H9 (cell line): ENCODE results near the gene ARR3. TPM values are rescaled to one million over a fixed set of nuclear protein-coding genes. Genes with fewer than 3 reads are reported as not detected.

Experiments
- DNase-seq: peaks from one replicate; pipeline ENCODE4 v3.0.0-alpha.2; 2017
- H2AFZ ChIP-seq: one replicate; pipeline ENCODE4 v1.6.1; 2013; ENCODE audit warnings: mild to moderate bottlenecking, low read length, control low read depth, moderate library complexity
- H2AK5ac ChIP-seq: 2 replicates; pipeline ENCODE4 v1.6.1; 2013; ENCODE audit warnings: low read length, control low read depth, mixed read lengths; ENCODE audit not compliant: insufficient read length
- H2BK120ac ChIP-seq: one replicate; pipeline ENCODE4 v1.6.1; 2013; ENCODE audit warnings: low read depth, mild to moderate bottlenecking, low read length, control low read depth, inconsistent platforms; ENCODE audit not compliant: poor library complexity, severe bottlenecking
- H2BK12ac ChIP-seq: 2 replicates; pipeline ENCODE4 v1.6.1; 2013; ENCODE audit warnings: low read length, control low read depth, mixed read lengths, low read depth; ENCODE audit not compliant: insufficient read length
- H2BK15ac ChIP-seq: 2 replicates; pipeline ENCODE4 v1.6.1; 2013; ENCODE audit warnings: low read depth, low read length, control low read depth
- H2BK20ac ChIP-seq: one replicate; pipeline ENCODE4 v1.6.1; 2013; ENCODE audit warnings: low read depth, mild to moderate bottlenecking, low read length, control low read depth, inconsistent platforms; ENCODE audit not compliant: poor library complexity, severe bottlenecking
- H2BK5ac ChIP-seq: 2 replicates; pipeline ENCODE4 v1.6.1; 2013; ENCODE audit warnings: low read length, control low read depth, mixed read lengths; ENCODE audit not compliant: insufficient read length
- H3K14ac ChIP-seq: 2 replicates; pipeline ENCODE4 v1.6.1; 2013; ENCODE audit warnings: low read length, control low read depth; ENCODE audit not compliant: insufficient read depth
- H3K18ac ChIP-seq: 2 replicates; pipeline ENCODE4 v1.6.1; 2013; ENCODE audit warnings: low read depth, mild to moderate bottlenecking, mixed read lengths, low read length, control low read depth; ENCODE audit not compliant: insufficient read length
- H3K23ac ChIP-seq: 2 replicates; pipeline ENCODE4 v1.6.1; 2013; ENCODE audit warnings: low read length, control low read depth, mixed read lengths, low read depth; ENCODE audit not compliant: insufficient read length
- H3K23me2 ChIP-seq: 2 replicates; pipeline ENCODE4 v1.6.1; 2013; ENCODE audit warnings: low read depth, mild to moderate bottlenecking, mixed read lengths, low read length, control low read depth; ENCODE audit not compliant: insufficient read length, poor library complexity, severe bottlenecking
- H3K27ac ChIP-seq: 2 replicates; pipeline ENCODE4 v1.5.1; 2013; ENCODE audit warnings: low read length, control low read depth, mixed read lengths, low read depth; ENCODE audit not compliant: insufficient read length
- H3K27me3 ChIP-seq: 2 replicates; pipeline ENCODE4 v1.6.1; 2013; ENCODE audit warnings: low read length, control low read depth, inconsistent platforms; ENCODE audit not compliant: insufficient read depth
- H3K4ac ChIP-seq: 2 replicates; pipeline ENCODE4 v1.6.1; 2013; ENCODE audit warnings: low read depth, mild to moderate bottlenecking, control low read depth, inconsistent platforms, low read length, moderate library complexity
- H3K4me1 ChIP-seq: 2 replicates; pipeline ENCODE4 v1.6.1; 2013; ENCODE audit warnings: low read length, control low read depth, inconsistent platforms; ENCODE audit not compliant: insufficient read depth
- H3K4me2 ChIP-seq: 2 replicates; pipeline ENCODE4 v1.6.1; 2013; ENCODE audit warnings: low read length, control low read depth, mixed read lengths; ENCODE audit not compliant: insufficient read length, insufficient read depth
- H3K56ac ChIP-seq: 2 replicates; pipeline ENCODE4 v1.6.1; 2013; ENCODE audit warnings: low read depth, mild to moderate bottlenecking, mixed read lengths, low read length, control low read depth; ENCODE audit not compliant: insufficient read length
- H3K79me1 ChIP-seq: 2 replicates; pipeline ENCODE4 v1.6.1; 2013; ENCODE audit warnings: low read depth, mild to moderate bottlenecking, moderate library complexity, low read length, control low read depth, inconsistent platforms; ENCODE audit not compliant: insufficient read depth, poor library complexity, severe bottlenecking
- H3K79me2 ChIP-seq: 2 replicates; pipeline ENCODE4 v1.6.1; 2013; ENCODE audit warnings: low read length, control low read depth, inconsistent platforms; ENCODE audit not compliant: insufficient read depth
- H3K9ac ChIP-seq: 2 replicates; pipeline ENCODE4 v1.6.1; 2013; ENCODE audit warnings: low read length, control low read depth, mixed read lengths; ENCODE audit not compliant: insufficient read length; ENCODE audit errors: extremely low read depth
- H3K9me3 ChIP-seq: one replicate; pipeline ENCODE4 v1.6.1; 2013; ENCODE audit warnings: low read depth, low read length, inconsistent platforms; ENCODE audit not compliant: control insufficient read depth
- H3T11ph ChIP-seq: one replicate; pipeline ENCODE4 v1.6.1; 2013; ENCODE audit warnings: mild to moderate bottlenecking, low read length, control low read depth, inconsistent platforms
- H4K20me1 ChIP-seq: one replicate; pipeline ENCODE4 v1.6.1; 2013; ENCODE audit not compliant: control insufficient read depth, insufficient read length, insufficient read depth
- H4K5ac ChIP-seq: 2 replicates; pipeline ENCODE4 v1.6.1; 2013; ENCODE audit warnings: low read depth, mild to moderate bottlenecking, mixed read lengths, low read length, control low read depth; ENCODE audit not compliant: insufficient read length
- H4K8ac ChIP-seq: replicated peaks from 2 replicates; pipeline ENCODE4 v1.6.1; 2013; ENCODE audit warnings: low read length, control low read depth, mixed read lengths, low read depth; ENCODE audit not compliant: insufficient read length
- H4K91ac ChIP-seq: 2 replicates; pipeline ENCODE4 v1.6.1; 2013; ENCODE audit warnings: low read depth, mild to moderate bottlenecking, moderate library complexity, mixed read lengths, low read length, control low read depth; ENCODE audit not compliant: insufficient read length
- H3K27ac Mint-ChIP-seq, 3 experiments: 2 replicates in 2 of 3; 3 replicates in 1 of 3; pipeline ENCODE4 v1.8.0; 2020 to 2021; ENCODE audit warnings: mixed read lengths in 3 of 3, mild to moderate bottlenecking in 1 of 3, moderate library complexity in 1 of 3
- H3K27me3 Mint-ChIP-seq: 2 replicates; pipeline ENCODE4 v1.8.0; 2021; ENCODE audit warnings: low read depth, mild to moderate bottlenecking, moderate library complexity, mixed read lengths
- H3K36me3 Mint-ChIP-seq, 3 experiments: 2 replicates in 2 of 3; 3 replicates in 1 of 3; pipeline ENCODE4 v1.8.0; 2020 to 2021; ENCODE audit warnings: low read depth in 3 of 3, mixed read lengths in 3 of 3; ENCODE audit not compliant: insufficient read depth in 1 of 3
- H3K4me1 Mint-ChIP-seq, 2 experiments: 2 replicates each; pipeline ENCODE4 v1.8.0; 2020; ENCODE audit warnings: mixed read lengths in 2 of 2
- H3K4me3 Mint-ChIP-seq, 2 experiments: 2 replicates in 1 of 2; 3 replicates in 1 of 2; pipeline ENCODE4 v1.8.0; 2020 to 2021; ENCODE audit warnings: mild to moderate bottlenecking in 2 of 2, mixed read lengths in 2 of 2, moderate library complexity in 1 of 2
- H3K9me3 Mint-ChIP-seq, 2 experiments: 2 replicates in 1 of 2; 3 replicates in 1 of 2; pipeline ENCODE4 v1.8.0; 2020; ENCODE audit warnings: mild to moderate bottlenecking in 2 of 2, mixed read lengths in 2 of 2, moderate library complexity in 1 of 2
- WGBS: extraction: QIAGEN DNeasy Blood & Tissue Kit; methylation state at CpG from one replicate; pipeline ENCODE4 v1.1.7; 2013; ENCODE audit warnings: missing lambda C conversion rate, low lambda C conversion rate, mixed read lengths; ENCODE audit not compliant: insufficient read length; ENCODE audit errors: extremely low coverage; 5-methylcytosine and 5-hydroxymethylcytosine counted together
- total RNA-seq: library from RNA; stranded (reverse); gene quantifications from 2 replicates; pipeline ENCODE4 v1.2.1, GENCODE V29; 2021
- TF ChIP-seq, protein P1 (sequence below): fragments of 200-600 bp; sonication (generic); conservative IDR thresholded peaks from 3 replicates; pipeline ENCODE4 v1.8.0; 2021; ENCODE audit warnings: antibody characterized with exemption, mild to moderate bottlenecking

Gene ARR3
- total RNA-seq, 1 experiment from 2014 or later: not detected

DNA sequence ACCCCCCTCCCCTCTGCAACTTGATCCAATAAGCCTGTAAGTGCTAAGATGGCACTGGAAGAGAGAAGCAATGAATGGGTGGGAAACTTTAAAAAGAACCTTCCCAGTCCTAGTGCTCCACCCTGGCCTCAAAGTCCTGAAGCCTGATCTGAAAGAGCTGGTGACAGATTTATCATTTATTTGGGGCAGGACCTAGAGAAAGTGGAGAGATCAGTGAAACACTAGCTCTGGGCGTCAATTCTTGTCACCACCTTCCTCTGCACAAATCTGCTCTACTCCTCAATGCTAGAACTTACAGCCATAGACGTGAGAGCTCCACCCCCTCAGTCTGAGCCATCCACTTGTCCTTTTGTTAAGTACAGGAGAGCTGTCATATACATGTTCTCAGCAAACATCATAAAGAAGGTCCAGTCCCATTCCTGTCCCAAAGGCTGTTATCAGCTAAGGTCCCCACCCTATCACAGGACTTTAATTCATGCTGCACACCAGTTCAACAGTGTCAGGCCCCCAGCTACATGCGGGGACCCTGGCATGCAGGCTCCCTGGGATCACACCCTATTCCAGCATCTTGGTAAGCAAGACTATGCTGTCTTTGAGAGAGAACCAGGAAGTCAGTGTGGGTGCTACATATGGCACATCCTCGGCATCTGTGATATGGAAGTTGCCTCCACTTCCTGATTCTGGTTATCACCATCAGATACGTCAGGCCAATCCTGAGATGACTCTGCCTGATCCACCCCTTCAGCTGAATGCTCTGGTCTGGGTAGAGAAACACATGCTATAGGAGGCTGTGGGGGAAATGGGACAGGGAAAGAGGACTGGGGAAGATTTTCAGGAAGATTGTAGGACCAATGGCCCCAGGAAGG is 10.5 kb upstream of the ARR3 start:
- Histone ChIP-seq H4K5ac (no peak overlapping the region), H3K4me1 (no peaks in the 10 kb centered on the region), H3K79me1 (no peaks in the 10 kb centered on the region), H2BK5ac (no peak overlapping the region), H4K91ac (no peak overlapping the region), H2BK12ac (no peak overlapping the region), H3T11ph (no peak overlapping the region), H3K9ac (no peak overlapping the region), H2BK15ac (no peak overlapping the region), H2BK120ac (no peak overlapping the region), H3K4ac (no peak overlapping the region), H3K14ac (no peak overlapping the region), H3K27me3 (no peaks in the 10 kb centered on the region), H4K20me1 (no peaks in the 10 kb centered on the region), H3K27ac (no peak overlapping the region), H3K23me2 (no peaks in the 10 kb centered on the region), H3K56ac (no peak overlapping the region), H2BK20ac (no peak overlapping the region), H3K4me2 (no peak overlapping the region), H3K9me3 (peaks cover 54% of the 10 kb centered on the region), H3K23ac (no peak overlapping the region), H3K79me2 (no peaks in the 10 kb centered on the region), H2AFZ (no peak overlapping the region), H4K8ac (no peak overlapping the region), H3K18ac (no peak overlapping the region), H2AK5ac (no peak overlapping the region)
- H3K27me3 Mint-ChIP-seq: no peaks in the 10 kb centered on the region
- H3K4me3 Mint-ChIP-seq: no peak overlapping the region
- H3K4me1 Mint-ChIP-seq: peaks cover 10 to 13% of the 10 kb centered on the region in 2 experiments
- DNase-seq: no peak
- TF ChIP-seq, protein P1, sequence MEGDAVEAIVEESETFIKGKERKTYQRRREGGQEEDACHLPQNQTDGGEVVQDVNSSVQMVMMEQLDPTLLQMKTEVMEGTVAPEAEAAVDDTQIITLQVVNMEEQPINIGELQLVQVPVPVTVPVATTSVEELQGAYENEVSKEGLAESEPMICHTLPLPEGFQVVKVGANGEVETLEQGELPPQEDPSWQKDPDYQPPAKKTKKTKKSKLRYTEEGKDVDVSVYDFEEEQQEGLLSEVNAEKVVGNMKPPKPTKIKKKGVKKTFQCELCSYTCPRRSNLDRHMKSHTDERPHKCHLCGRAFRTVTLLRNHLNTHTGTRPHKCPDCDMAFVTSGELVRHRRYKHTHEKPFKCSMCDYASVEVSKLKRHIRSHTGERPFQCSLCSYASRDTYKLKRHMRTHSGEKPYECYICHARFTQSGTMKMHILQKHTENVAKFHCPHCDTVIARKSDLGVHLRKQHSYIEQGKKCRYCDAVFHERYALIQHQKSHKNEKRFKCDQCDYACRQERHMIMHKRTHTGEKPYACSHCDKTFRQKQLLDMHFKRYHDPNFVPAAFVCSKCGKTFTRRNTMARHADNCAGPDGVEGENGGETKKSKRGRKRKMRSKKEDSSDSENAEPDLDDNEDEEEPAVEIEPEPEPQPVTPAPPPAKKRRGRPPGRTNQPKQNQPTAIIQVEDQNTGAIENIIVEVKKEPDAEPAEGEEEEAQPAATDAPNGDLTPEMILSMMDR: no peak
- peaks cover 0 to 5% (median 4%) of the 10 kb centered on the region in 3 experiments; a peak in 3 of 7 replicates for H3K36me3 Mint-ChIP-seq
- WGBS: no CpG with 5 or more reads among the region's 5 CpGs
- H3K9me3 Mint-ChIP-seq: peaks cover 72 to 73% of the 10 kb centered on the region in 2 experiments
- H3K27ac Mint-ChIP-seq: no peak overlapping the region
